Vein endothelial cell (primary cell): ENCODE results near the gene OR2A5. TPM values are rescaled to one million over a fixed set of nuclear protein-coding genes. Genes with fewer than 3 reads are reported as not detected.

Source experiments
- small RNA-seq: library from RNA; depleted of rRNA; stranded (forward); fragments of <200 nt; gene quantifications from one replicate; pipeline ENCODE3, GENCODE V24; 2012
- total RNA-seq: library from RNA; depleted of rRNA; stranded (reverse); fragments of >200 nt; gene quantifications from 2 replicates; pipeline ENCODE4 v1.2.3, GENCODE V29; 2012

Gene OR2A5
- total RNA-seq = not detected in 2 replicates

GRCh38 chr7:144048648-144049047, at the start of gene OR2A5:
Gene OR2A5 (plus strand): TSS chr7:144048948. CDS start chr7:144050402, 1,454 bp downstream.

GRCh38 chr7:144000020-144000419, 48.7 kb upstream of the OR2A5 start, which contains the start of gene OR6B1:
Gene OR6B1 (plus strand): TSS chr7:144000320. CDS start chr7:144003997, 3,677 bp downstream.

GRCh38 chr7:144069511-144069910, 20.8 kb downstream of the OR2A5 start, which contains the start of gene OR2A25:
Gene OR2A25 (plus strand): TSS chr7:144069811. CDS start chr7:144074220, 4,409 bp downstream.

GRCh38 chr7:144085978-144086377, 37.2 kb downstream of the OR2A5 start, which contains the start of gene OR2A12:
Gene OR2A12 (plus strand): TSS chr7:144086278. CDS start chr7:144095108, 8,830 bp downstream.

Small RNAs within 50 kb of the gene (small RNA-seq; reads per million reads assigned to genes)
- gene OR2A41P = not detected

Other genes with a start within 250 kb of the OR2A5 start
- gene TCAF1, start 146.8 kb upstream of the OR2A5 start, total RNA-seq = 52.6 and 53.1 TPM in 2 replicates
- not detected in 2 replicates for gene OR2F2, start 113.7 kb upstream of the OR2A5 start, total RNA-seq
- gene OR2F1, start 94.1 kb upstream of the OR2A5 start, total RNA-seq = not detected in 2 replicates
- not detected in 2 replicates for gene OR6B1, start 48.6 kb upstream of the OR2A5 start, total RNA-seq
- gene OR2A25, start 20.9 kb downstream of the OR2A5 start, total RNA-seq = not detected in 2 replicates
- gene OR2A12, start 37.3 kb downstream of the OR2A5 start, total RNA-seq = not detected in 2 replicates
- not detected in 2 replicates for gene OR2A2, start 60.6 kb downstream of the OR2A5 start, total RNA-seq
- not detected in 2 replicates for gene OR2A14, start 74.2 kb downstream of the OR2A5 start, total RNA-seq
- gene CTAGE4, start 134.5 kb downstream of the OR2A5 start, total RNA-seq = 0.29 TPM in 1 of 2 replicates, not detected in the other
- under 0.01 and 0.19 TPM in 2 replicates for gene ARHGEF35, start 146.9 kb downstream of the OR2A5 start, total RNA-seq
- not detected in 2 replicates for gene OR2A42, start 190.7 kb downstream of the OR2A5 start, total RNA-seq
- not detected in 2 replicates for gene OR2A7, start 215.8 kb downstream of the OR2A5 start, total RNA-seq
- gene CTAGE8, start 220.3 kb downstream of the OR2A5 start, total RNA-seq = under 0.01 TPM in 1 of 2 replicates, not detected in the other